HG03097 (cell line): Measurements from ENCODE around the gene ANGPTL5.
"Not testable (repeated sequence)": the region's sequence is repeated elsewhere in the genome, so short reads cannot be mapped to it uniquely, and the experiment has no call there.

Experiments used
- ATAC-seq: cut with Tn5 transposase; IDR thresholded peaks from one replicate; pipeline ENCODE4 v1.9.1; 2021; ENCODE audit not compliant: unreplicated experiment, low FRiP score

The ANGPTL5 gene

DNA sequence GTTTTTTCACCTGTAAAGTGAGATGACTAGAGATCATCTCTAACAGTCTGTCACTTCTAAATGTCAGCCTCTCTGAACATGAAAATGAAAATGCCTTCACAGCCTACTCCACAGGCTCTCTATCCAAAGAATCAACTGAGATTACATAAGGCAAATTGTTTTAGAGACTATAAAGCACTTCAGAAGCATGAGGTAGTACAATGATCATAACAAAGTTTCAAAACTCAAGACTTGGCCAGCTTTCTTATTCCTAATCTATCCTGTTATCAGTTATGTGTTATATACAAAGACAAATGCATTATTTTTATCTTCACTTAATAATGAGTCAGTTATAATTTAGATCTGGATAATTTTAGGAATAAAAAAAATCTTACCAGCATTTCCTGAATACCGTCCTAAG lies 21.8 kb downstream of the ANGPTL5 start:
- no peak for ATAC-seq

DNA sequence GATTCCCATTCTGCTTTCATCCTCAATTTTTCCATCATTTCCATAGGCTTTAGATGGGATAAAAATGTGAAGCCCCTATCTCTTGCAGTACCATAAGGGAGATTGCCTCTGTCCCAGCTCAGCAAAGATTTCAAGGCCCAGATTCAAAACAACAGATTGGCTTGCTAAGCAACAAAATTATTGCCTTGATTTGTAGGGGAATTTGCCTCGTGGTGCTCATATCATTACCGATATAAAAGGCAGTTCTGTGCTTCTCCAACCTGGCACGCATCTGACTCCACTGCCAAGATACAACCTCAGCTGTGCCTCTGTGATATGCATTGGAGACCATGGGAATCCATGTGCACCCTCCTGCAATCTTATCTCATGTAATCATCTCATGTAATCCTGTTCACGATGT lies 26.6 kb downstream of the ANGPTL5 start:
- no peak for ATAC-seq

DNA sequence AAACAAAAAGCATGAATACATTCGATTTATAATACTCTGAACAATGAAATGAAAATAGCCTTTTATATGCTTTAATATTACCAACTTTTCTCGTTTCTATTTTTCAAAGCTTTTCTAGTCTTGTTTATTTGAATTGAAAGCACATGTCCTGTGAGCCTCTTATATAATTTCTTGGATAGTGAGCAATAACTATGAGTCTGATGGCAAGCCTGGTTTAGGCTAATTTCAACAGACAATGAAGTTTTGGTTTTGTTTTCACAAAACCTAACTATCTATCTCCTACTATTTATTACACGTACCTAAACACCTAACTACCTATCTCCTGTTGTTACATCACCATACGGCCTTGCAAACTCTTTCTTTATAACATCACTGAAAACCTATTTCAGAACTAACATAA lies 30.7 kb downstream of the ANGPTL5 start:
- no peak for ATAC-seq

DNA sequence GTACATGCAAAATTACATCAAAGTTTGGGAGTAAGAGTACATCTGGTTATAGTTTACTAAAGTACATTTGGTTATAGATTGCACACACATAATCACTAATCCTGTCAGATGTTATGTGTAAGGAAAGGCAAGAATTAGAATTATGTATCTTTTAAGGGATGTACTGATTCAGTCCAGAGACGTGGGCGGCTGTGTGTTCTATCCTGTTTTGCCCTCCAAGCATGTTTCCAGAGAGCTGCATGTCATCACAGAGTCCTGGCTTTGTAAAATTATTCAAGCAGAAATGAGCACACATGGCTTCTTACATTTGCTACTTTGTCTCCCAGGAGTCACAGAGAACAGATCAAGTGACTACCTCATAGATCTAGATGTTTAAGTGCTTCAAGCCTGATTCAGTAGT lies 34.7 kb downstream of the ANGPTL5 start:
- no peak for ATAC-seq

DNA sequence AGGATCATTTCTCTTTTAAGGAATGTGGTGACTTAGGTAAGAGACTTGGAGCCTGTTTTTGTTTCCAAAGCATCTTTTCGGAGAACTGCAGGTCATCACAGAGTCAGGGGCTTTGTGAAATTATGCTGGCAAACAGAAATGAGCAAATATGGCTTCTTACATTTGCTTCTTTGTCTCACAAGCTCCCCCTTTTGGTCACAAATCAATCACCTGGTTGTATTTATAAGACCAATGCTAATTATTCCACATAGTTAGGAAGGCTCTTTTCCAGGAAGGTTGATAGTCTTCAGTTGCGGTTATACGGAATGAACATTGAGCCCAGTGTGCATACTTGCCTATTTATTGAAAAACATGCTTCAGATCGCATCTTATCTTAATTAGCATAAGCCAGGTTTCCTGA lies 36.1 kb downstream of the ANGPTL5 start:
- no peak for ATAC-seq

DNA sequence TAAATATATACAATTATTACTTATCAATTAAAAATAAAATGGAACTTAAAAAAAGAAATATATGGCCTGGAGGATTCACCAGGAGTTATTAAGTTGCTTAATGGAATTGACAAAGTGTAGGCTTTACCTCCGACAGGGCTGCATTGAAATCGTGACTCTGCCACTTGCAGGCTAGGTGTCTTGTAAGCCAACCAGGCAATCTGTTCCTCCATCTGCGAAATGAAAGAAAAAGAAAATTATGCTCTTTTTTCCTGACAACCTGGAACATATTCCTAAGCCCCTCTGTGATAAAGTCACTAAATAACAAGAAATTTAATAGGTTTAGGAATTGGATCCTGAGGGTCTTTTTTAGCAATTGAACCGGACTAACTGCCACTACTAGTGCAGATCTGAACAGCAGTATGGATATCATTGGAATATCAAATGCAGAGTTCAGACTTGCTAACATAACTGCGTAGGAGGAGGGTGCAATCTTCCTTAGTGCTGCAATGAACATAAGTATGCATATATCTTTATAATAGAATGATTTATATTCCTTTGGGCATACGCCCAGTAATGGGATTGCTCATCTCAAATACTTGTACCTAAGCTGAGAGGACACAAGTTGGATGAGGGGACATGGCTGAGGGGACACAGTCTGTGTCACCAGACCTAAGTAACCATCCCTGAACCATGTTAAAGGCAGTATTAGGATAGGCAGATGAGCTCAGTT lies 44.0 kb downstream of the ANGPTL5 start:
- ATAC-seq: no peak

DNA sequence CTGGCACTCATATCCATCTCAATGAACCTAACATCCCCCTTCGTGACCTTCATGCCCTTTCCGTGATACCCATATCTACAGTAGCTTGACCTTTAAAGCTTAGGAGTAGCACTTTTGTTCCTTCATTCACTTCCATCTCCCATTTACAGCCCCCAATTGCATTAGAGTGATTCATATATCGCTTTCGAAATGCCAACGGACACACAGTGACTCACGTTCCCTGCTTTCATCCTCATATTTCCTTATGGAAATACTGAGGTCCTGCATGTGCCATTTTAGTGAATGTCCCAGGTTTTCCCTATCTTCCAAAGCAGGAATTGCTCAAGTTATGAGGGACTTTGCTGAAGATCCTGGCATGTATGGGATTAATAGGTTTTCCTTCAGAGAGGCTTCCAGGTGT lies 45.8 kb downstream of the ANGPTL5 start:
- ATAC-seq: no peak

DNA sequence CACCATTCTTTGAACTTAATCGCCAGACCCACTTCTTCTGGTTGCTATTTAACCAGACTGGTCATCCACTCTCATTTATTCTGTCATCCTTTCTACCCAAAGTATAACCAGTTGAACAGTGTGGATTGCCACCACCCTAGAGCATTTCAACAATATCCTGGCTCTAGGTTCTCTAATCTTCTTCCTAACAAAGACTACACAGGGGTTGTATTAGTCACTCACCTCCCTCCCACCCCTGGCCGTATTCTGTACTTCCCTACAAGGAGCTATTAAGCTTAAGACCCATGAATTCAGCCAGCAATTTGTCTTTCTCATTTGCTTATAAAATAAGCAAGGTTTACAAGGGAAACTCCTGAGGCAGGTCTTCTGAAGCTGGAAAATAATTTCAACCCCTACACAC lies 48.4 kb downstream of the ANGPTL5 start:
- ATAC-seq: no peak

DNA sequence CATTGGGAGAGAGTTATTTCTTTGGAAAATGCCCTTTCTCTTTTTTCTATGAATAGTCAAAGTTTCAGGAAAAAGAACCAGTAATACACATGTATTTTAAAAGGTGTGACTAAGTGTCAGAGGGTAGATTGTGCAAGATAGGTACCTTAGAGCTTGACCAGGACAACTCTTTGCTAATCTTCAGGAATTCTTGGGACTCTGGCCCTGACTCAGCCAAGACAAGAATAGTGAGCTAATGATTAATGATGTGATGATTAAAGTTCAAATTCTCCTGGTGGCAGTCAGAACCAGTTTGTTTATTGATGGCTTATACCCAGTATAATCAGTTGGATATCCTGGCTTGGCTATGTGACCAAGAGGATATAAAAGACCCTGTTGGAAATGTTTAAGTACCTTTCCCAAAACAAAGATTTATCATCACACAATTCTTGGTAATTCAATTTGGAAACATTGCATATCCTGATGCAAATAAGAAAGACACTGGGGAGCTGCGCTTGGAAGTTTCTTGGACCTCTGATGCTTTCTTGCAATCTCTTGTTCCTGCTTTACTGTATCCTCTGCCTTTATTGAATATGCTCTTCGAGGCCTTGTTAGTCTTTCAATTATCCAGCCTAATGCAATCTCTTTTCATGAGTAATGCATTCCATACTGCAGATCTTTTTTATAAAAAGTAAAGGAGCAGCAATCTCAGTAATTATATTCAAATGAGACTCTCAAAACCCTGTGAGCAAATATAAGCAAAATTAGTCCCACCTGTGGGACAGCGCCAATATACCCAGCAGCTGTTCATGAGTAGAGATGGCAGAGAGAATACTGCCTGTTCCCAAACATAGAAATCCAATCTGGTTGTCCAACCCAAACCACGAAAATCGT lies 49.5 kb downstream of the ANGPTL5 start:
- no peak for ATAC-seq

DNA sequence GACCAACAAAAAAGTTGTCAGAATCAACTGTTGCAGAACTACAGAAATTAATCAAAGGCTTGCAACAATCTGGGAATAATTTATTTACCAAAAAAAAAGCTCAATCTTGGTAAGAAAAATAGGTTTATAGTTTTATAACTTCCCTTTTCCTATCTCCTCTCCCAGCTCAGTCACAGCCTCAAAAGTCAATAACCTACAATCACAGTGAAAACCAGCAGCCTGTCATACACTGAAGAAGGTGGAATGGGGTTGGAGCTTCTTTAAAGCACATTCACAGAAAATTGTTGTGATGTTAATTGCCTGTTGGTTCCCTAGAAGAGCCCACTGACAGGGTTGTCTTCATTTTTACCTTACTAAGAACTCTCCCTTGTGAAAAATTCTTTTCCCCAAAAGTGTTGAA lies 52.2 kb downstream of the ANGPTL5 start:
- ATAC-seq: no peak

DNA sequence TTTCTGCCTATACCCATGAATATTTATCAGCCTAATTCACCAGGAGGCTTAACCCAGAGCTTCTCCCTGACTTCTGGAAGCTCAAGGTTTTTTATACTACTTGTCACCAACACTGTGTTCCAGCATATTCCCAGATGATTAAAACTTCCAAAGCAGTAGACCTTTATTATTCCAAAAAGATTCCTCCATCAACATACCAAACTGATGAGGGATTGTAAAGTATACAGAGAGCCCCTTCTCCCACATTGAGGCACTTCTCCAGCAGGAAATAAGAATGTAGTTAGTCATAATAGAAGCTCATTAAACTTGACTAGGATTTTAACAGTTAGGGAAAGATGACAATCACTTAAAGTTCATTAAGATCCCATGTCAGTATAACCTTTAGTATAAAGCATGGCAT lies 53.0 kb downstream of the ANGPTL5 start:
- no peak for ATAC-seq

DNA sequence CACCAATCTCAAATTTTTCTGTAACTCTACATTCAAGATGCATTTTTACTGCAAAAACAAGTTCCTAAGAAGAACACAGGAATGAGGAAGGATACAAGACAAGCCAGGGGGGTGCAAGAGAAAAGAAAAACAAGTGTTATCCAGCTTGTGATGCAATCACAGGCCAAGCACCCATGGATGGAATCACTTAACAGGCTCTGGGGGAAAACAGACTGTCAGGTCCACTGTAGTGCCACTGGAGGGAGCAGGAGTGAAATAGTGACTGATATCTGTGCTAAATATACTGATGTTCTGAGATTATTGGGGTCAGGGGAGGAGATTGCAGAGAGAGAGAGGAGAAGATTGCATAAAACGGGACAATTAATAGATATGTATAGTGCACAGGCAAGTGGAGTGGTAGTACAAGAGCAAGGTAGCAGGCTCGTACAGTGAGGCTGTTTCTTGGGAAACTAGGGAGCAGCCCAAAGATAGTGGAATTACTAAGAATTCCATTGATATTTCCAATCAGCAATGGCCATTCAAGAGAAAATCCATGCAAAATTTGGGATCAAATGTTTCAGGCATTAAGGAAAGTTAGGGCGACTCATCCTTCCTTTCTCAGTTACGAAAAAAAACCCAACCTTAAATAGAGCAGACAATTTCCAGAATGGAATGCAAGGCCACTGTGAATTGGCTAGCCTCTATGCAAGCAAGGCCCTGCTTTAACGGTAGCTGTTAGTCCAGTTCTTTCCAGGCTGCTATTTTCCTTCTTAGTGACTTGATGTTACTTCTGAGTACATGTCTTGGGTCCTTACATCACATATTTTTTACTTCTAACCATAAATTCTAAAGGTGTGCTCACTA lies 53.7 kb downstream of the ANGPTL5 start:
- ATAC-seq: no peak

DNA sequence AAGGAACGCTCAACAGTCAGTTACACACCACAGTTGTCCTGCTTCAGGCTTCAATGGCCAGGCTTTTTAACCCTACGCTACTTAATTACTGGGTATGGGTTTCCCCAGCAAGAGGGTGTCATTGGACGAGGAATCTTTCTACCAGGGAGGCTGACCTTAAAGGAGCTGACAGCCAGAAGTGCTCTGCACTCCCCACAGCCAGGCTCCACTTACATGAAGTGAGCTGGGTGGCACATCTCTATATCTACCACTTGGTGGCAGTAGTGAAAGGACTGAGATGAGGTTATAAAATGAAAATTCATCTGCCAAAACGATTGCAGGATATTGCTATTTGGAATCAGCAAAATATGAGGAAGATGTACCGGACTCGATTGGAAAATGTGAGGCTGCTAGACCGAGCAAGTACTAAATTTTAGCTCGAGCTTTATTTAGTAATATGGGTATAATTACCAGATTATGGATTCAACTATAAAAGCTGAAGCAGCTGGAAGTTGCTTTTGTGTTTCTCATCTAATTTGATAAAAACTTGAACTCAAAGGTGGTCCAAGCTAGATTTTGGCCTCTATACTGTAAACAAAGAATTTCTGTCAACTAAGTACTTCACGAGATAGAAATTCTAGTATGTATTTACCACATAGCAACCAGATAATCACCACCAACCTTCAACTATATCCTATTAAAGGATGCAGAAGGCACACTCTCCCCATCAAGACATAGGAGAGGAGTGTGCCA lies 55.5 kb downstream of the ANGPTL5 start:
- peak; percentile 88 for ATAC-seq

DNA sequence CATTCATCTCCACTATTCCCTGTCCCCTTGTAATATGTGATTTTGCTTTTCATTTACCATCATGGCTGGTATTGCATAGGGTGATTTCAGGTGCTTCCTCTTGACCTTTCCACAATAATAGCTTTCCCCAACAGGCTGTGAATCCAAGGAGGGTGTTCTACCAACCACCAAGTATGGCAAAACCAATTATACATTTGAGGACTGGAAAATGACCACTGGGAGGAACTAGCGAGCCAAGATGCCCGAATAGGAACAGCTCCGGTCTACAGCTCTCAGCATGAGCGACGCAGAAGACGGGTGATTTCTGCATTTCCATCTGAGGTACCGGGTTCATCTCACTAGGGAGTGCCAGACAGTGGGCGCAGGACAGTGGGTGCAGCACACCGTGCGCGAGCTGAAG lies 64.1 kb downstream of the ANGPTL5 start:
- ATAC-seq: not testable (repeated sequence)

DNA sequence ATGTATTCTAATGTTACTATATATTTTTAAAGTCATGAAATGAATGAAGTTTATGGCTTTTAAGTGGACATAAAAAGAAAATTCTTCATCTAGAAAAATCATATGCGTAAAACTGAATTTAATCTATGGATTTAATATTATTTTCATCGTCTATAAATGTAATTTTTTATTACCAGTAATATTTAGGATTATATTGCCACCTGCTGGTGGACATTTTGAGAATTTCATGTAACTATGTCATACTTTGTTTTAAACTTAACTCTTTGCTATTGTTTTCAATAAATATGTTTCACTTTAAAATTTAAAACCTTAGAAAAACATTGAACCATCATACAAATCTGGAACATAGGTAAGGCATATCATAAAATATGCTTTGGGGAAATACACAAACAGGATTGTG lies 68.1 kb downstream of the ANGPTL5 start:
- ATAC-seq: no peak

DNA sequence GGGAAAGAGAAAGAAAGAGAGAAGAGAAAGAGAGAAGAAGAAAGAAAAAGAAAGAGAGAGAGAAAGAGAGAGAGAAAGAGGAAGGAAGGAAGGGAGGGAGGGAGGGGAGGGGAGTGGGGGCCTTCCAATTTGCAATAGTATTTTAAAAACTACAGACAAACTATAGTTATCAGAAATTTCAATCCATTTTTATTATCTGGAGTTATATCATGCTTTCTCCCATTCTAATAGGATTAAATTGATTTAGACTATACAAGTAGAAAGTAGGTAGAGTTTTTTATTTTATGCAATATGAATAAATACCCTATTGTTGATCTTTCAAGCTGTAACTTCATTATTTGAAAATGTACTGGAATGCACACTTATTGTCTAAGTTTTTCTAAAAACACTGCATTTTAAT lies 71.7 kb downstream of the ANGPTL5 start:
- no peak for ATAC-seq

DNA sequence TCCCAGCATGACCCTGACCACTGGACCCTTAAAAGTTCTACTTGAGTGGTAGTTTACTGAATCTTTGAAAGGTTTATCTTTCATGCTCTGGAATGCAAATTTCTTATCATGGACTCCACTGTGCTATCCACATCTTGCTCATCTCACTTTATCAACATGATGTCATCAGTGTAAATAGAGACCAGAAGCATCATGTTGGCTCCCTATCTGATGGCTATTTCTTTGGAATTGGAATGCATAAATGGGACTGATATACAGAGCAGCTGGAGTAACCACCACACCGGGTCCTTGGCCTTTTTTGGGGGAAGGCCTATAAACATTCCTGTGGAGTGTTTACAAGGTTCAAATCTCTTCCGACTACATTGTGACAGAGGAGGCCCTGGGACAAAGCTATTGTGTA lies 75.6 kb downstream of the ANGPTL5 start:
- ATAC-seq: no peak
